Measurements from ENCODE around the gene CD209. TPM values are rescaled to one million over a fixed set of nuclear protein-coding genes. Genes with fewer than 3 reads are reported as not detected.

Gene CD209
- total RNA-seq: not detected in 2 replicates

DNA sequence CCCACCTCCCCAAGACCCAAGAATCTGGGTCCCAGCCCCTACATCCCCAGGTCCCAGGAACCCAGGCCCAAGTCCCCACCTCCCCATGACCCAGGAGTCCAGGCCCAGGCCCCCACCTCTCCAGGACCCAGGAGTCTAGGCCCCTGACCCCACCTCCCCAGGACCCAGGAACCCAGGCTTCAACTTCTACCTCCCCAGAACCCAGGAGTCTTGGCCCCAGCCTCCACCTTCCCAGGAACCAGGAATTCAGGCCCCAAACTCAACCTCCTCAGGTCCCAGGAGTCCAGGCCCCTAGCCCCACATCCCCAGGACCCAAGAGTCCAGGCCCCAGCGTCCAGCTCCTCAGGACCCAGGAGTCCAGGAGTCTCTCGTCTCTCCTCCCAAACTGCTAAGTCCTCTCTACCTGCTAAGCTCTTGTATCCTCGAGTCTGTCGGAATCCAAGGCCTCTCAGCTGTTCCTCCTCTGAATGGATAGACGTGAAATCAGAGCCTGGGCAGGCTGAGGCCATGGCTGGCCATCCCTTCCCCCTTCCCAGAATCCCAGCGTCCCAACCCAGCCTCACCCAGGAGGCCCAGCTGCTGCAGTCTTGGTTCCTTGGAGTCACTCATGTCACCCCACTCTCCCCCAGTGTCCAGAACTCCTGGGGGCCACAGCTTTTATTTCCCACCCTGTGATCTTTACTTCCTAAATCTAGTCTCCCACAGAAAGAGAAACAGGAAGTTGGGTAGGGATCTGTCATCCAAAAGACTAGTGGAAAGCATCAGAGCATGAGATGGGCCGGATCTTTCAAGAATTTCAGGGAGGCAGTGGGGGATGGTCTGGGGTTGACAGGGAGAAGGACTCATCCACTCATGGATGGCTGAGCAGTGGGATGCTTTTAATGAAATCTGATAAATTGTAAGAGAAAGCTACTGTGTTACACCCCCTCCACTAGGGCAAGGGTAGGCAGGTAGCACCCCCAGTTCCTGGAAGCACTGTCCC lies at the start of gene CD209:
Gene CD209, minus strand, starts transcription at position 632 of the 982 bp plus-strand sequence. Its CDS starts 23 bp downstream, at position 609.

DNA sequence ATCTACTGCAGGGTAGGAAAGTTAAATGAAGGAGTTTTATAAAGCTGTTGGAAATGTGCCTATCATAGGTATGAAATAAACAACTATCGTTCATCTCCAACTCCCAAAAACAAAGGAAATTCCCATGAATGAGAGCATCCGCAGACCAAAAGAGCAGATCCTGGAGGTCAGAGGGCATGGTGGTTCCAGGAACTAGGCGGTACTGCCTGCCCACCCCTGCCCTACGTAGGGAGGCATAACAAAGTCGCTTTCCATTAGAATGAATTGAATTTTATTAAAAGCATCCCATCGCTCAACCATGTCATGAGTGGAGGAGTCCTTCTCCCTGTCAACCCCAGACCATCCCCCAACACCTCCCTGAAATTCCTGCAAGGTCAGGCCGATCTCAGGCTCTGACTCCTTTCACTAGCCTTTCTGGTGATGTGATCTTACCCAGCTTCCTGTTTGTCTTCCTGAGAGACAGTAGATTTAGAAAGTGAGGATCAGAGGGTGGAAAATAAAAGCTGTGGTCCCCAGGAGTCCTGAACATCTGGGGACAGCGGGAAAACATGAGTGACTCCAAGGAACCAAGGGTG lies 15.5 kb upstream of the CD209 start, which contains the start of gene CLEC4M:
Gene CLEC4M, plus strand, starts transcription at position 525 of the 575 bp plus-strand sequence. Its CDS starts 24 bp downstream, at position 549.

DNA sequence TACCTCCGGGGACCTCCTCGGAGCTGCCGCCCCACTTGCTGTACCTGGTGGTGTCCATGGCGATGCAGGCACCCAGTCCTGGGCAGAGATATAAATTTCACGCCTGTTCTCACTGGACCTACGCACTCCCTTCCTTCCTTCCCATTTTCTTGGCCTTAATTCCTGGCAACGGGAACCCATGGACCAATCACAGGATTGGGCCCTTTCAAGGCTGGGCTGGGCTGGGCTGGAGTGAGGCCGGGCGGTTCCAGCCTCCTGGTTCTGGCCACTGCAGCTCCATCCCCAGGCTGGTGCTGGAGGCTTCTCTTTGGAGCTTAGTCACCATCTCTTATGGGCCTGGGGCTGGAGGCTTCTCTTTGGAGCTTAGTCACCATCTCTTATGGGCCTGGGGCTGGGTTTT lies 15.3 kb downstream of the CD209 start, which contains the start of gene CLEC4G:
Gene CLEC4G, minus strand, starts transcription at position 66 of the 400 bp plus-strand sequence. Its CDS starts 8 bp downstream, at position 58.

DNA sequence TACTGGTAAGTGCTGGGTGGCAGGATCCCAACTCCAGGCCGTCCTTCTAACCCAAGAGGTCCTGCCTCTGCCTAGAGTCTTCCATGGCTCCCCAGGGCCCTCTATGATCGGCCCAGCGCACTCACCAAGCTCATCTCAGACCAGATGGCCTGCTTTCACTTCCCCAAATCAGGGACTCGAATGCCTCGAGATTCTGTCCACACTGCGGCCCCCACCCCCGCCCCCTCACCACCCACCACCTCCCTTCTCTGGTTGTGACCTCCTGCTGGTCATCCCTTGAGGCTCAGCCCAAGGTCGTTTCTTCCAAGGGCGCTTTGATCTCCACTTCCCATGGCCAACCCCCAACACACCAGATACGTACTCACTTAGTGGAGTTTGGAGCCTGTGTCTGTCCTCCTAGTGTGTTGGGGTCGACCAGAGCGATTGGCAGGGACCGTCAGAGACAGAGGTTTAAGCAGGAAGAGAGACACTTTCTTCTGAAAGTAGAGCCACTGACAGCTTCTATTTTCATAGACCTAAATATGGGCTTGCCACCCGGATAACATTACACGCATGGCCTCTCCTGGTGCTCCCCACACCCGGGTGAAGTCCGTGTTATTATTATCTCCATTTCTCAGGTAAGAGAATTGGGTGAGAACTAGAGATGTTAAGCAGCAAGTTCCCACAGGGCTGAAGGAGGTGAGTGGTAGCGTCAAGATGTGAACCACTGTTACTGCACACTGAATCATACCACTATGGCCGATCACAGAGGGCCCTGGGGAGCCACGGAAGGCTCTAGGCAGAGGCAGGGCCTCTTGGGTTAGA lies 45.5 kb downstream of the CD209 start, which contains the start of gene FCER2:
Gene FCER2, minus strand, starts transcription at position 478 of the 804 bp plus-strand sequence. CDS start 2,371 bp downstream, outside the sequence.

Other genes starting within 250 kb of the CD209 start
- 26.9 and 30.2 TPM in 2 replicates for gene ZNF358, start 231.4 kb downstream of the CD209 start, total RNA-seq
- gene MCOLN1, start 224.9 kb downstream of the CD209 start, total RNA-seq: 2.7 and 3.2 TPM in 2 replicates
- gene PNPLA6, start 211.8 kb downstream of the CD209 start, total RNA-seq: 74.9 and 77.3 TPM in 2 replicates
- 11.0 and 12.6 TPM in 2 replicates for gene CAMSAP3, start 151.7 kb downstream of the CD209 start, total RNA-seq
- 34.7 and 37.8 TPM in 2 replicates for gene XAB2, start 118.0 kb downstream of the CD209 start, total RNA-seq
- 25.8 and 36.3 TPM in 2 replicates for gene PET100, start 117.7 kb downstream of the CD209 start, total RNA-seq
- gene PCP2, start 113.8 kb downstream of the CD209 start, total RNA-seq: not detected in 2 replicates
- gene STXBP2, start 110.4 kb downstream of the CD209 start, total RNA-seq: 38.1 and 50.0 TPM in 2 replicates
- not detected in 2 replicates for gene RETN, start 78.5 kb downstream of the CD209 start, total RNA-seq
- not detected in 2 replicates for gene MCEMP1, start 70.4 kb downstream of the CD209 start, total RNA-seq
- gene TRAPPC5, start 66.7 kb downstream of the CD209 start, total RNA-seq: 115 and 131 TPM in 2 replicates
- not detected in 2 replicates for gene FCER2, start 45.4 kb downstream of the CD209 start, total RNA-seq
- not detected in 2 replicates for gene CLEC4G, start 15.4 kb downstream of the CD209 start, total RNA-seq
- not detected in 2 replicates for gene CLEC4M, start 15.7 kb upstream of the CD209 start, total RNA-seq
- 14.8 and 16.4 TPM in 2 replicates for gene EVI5L, start 82.7 kb upstream of the CD209 start, total RNA-seq
- 0.07 TPM in 1 of 2 replicates, not detected in the other for gene PRR36, start 126.9 kb upstream of the CD209 start, total RNA-seq
- 7.6 and 9.0 TPM in 2 replicates for gene LRRC8E, start 141.0 kb upstream of the CD209 start, total RNA-seq
- 5.6 and 12.6 TPM in 2 replicates for gene MAP2K7, start 156.3 kb upstream of the CD209 start, total RNA-seq
- 2.6 and 10.2 TPM in 2 replicates for gene TGFBR3L, start 167.3 kb upstream of the CD209 start, total RNA-seq
- gene SNAPC2, start 172.8 kb upstream of the CD209 start, total RNA-seq: 21.6 and 22.9 TPM in 2 replicates
- gene CTXN1, start 178.6 kb upstream of the CD209 start, total RNA-seq: 6.7 and 7.8 TPM in 2 replicates
- 57.5 and 66.4 TPM in 2 replicates for gene TIMM44, start 196.1 kb upstream of the CD209 start, total RNA-seq

All from airway epithelial cell (primary cell).